Stimulated activated naive CD4-positive, alpha-beta T cell (primary cell): ENCODE results near the gene EXOC2.

Source experiments
- DNase-seq, 6 experiments: peaks; one replicate each; lab custom pipeline; 2025; lab: John Stamatoyannopoulos, UW

Gene EXOC2

DNA sequence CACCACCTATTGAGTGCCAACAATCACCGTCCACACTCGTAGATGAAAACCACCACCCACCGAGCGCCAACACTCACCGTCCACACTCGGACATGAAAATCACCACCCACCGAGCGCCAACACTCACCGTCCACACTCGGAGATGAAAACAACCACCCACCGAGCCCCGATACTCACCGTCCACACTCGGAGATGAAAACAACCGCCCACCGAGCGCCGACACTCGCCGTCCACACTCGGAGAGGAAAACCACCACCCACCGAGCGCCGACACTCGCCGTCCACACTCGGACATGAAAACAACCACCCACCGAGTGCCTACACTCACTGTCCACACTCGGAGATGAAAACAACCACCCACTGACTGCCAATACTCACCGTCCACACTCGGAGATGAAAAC is 172.1 kb downstream of the EXOC2 start:
- DNase-seq, result no peak

DNA sequence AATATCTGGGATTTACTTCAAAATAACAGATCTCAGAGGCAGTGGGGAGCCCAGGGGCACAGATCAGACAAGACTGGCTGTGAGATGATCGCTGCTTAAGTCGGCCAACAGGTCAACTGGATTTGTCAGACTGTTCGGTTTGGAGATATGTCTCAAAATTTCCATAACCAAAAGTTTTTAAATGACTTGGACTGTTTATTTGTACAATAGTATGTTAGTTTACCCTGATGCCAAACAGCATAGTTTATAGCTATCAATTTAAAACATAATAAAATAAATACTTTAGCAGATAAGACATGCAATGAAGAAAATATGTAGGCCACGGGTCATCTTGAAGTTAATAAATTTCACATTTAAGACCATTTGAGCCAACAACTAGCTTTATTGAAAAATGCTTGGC is 174.7 kb downstream of the EXOC2 start:
- no peak for DNase-seq

DNA sequence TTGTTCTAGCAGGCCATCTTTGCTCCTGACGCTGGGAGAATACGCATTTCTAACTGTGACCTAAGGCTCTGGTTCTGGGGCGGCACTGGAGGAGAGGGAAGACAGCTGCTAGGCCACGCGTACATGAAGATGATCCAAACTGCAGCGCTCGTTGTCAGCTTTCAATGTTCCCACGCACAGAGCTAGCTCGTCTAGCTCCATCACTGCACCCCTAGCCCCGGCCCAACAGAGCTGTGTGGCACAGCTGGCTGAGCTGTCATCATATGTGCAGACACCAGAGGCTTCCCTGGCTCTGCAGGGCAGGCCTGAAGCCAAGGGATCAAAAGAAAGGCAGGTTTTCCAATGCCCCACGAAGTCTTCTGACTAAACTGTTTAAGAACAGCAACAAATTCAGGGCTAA is 176.7 kb downstream of the EXOC2 start:
- no peak for DNase-seq

DNA sequence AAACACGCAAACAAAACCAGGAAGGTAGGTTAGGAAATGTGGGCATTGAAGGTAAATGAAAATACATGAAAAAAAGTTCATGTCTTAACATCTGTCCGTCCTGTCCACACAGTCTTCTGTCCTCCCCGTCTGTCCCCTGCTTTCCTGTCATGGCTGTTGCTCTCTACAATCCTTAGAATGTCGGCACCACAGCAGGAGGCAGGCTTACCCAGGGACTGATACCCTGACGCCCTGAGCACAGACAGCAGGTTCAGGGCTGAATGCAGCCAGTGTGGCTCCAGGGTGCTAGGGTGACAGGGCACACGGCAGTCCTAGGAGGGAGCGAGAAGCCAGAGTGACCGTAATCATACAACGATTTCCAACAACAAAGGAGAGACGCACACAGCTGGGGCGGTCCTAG is 177.7 kb downstream of the EXOC2 start:
- DNase-seq, result no peak

DNA sequence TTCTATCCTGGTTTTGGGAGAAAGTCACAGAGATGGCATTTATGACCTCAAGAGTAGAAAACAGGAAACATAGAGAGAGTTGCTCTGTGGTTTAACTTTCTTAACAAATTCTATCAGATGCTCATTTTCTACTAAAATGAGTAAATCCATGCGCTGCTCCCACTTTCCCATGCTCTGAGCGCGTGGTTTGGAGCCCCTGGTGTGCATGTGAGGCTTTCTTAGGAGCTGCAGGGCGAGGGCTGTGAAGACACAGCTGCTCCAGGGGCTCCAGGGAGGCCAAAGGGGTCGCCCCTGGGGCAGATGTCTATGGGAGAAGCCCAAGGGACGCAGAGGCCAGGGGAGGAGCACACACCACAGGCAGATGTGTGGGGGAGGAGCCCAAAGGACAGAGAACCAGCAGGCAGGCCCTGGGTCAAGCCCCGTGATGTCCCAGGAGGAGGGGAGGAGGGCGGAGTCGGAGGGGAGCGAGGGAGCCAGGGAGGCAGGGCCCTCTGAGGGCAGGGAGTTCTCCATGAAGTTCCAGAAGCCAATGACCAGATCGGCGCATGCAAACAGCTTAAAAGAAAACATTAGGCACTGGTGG is 178.5 kb downstream of the EXOC2 start:
- DNase-seq, result no peak

DNA sequence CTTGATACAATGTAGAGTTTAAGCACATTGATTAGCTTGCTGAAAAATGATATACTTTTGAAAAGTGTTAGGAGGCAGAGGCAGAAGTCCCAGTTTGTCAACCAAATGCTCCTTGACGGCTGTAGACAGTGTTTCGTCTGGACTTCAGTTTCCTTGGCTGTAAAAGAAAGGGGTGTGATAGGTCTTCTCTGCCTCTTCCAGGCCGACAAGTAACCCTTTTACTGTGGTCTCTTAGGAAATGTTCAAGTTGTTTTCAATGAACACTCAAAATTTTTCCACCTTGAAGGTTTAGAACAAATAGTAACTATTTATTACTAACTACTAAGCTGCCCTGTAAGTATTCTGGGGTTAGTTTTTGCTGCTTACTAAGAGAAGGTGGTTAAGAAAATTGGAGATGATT is 179.0 kb downstream of the EXOC2 start:
- DNase-seq, result no peak

DNA sequence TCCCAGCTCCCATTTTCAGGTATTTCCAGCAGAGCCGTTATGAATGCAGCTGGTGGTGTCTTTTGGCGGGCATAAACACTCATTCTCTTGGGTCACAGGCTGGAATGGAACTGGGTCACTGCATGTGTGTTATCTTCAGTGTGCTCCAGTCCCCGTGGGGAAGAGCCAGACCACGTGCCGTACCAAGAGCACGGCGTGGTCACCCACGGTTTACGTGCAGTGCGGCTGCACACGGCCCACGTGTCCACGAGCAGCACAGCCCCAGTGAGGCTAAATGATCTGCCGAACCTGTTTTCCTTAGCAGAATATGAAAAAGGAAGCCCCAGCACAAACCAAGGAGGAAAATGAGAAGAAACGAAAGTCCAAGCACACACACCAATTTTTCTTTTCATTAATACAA is 179.9 kb downstream of the EXOC2 start:
- DNase-seq, result no peak

DNA sequence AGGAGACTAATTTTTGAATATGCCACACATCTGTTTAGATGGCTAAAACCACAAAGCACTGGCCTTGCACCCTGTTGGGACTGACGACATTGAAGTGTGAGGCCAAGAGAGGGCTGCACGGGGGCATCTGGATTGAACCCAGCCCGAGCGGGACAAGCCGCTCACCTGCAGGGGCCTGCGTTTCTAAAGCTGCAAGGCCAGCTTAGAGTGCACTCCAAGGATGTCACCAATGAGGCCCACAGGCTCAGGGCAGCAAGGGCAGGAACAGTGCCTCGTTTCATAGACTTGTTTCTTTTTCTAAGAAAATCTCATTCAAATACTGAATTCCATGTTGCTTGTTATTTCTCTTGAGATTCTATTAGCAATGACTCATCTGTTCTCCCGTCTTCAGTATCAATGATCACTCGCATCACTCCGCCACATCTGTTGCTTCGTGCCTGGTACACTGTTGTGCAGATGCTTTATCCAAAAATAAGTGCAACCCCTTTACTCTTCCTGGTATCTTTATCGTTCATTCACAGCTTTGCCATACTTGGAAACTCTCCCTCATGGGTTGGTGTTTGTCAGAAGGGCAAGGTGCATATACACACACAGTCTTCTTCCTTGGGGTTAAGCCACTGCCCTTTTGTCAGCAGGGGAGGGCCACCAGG is 181.3 kb downstream of the EXOC2 start:
- no peak for DNase-seq

DNA sequence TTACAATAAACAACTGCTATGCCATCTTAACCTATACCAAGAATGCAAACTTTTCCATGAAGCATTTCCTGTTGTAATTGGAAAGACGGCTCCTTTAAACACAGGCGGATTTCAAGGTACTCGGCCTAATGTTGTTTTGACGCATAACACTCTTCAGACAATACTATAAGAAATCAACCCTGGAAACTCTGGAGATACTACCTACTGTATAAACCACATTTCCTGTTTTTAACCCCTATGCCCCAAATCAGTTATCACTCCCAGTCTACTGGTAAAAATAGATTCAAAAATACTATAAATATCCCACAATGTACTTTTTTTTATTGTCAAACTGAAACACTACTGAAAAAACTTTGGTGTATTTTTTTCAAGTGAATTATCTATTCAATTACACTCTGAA is 183.3 kb downstream of the EXOC2 start:
- peak in 1 of 6 experiments; percentile 4 for DNase-seq

DNA sequence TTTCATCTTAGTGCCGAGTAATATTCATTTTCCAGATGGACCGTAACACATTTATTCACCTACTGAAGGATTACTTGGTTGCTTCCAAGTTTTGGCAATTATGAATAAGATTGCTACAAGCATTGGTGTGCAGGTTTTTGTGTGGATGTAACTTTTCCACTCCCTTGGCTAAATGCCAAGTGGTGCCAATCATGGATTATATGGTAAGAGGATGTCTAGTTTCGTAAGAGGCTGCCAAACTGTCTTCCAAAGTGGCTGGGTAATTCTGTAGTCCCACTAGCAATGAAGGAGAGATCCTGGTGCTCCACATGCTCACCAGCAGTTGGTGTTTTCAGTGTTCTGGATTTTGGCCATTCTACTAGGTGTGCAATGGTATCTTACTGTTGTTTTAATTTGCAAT is 184.3 kb downstream of the EXOC2 start:
- no peak for DNase-seq

DNA sequence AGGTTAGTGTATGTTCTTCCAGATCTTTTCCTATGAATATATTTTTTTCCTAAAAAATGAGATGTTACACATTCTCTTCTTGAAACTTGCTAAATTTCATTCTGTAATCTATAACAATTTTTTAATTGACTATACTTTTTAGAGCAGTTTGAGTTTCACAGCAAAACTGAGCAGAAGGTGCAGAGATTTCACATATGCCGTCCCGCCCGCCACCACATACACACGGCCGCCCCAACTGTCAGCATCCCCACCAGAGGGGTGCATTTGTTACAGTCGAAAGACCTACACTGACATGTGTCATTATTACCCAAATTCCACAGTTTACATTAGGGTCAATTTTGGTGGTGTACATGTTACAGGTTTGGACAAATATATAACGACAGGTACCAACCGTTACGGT is 184.9 kb downstream of the EXOC2 start:
- no peak for DNase-seq

DNA sequence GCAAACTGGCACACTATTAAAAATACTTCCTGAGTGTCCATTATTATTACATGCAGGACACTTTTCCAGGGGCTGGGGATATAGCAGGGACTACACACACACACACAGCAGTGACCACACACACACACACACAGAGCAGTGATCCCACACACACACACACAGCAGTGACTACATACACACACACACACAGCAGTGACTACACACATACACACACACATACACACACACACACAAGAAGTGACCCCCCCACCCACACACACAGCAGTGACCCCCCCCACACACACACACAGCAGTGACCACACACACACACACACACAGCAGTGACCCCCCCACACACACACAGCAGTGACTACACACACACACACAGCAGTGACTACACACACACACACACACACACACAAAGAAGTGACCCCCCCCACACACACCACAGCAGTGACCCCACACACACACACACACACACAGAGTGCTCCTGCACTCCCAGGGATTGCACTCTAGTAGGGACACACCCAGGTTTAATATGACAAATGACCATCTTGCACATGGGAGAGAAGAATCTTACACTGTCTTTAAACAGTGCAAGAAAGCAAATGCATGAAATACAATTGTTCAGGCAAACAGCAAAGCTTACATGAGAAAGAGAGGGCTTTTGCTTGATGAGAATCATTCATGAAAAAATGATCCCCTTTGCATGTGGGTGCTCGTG is 185.9 kb downstream of the EXOC2 start:
- no peak for DNase-seq

DNA sequence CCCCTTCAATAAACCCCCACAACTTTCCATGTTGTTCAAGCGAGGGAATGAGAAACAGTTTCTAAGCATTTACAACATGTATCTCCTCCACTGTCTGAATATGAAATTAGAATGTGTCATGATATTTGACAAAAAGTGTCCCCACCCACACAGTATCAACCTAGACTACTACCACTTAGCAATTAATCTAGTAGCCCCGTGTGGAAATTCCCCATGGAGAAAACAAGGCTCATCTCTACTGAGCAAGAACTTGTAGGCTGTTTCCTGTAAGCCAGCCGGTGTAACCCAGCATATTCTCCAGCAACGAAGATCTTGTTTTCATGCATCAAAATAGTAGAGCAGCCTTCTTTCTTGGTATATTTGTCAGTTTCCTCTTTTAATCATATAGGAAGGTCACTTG is 186.4 kb downstream of the EXOC2 start:
- DNase-seq, result peak in 1 of 6 experiments; percentile 7

DNA sequence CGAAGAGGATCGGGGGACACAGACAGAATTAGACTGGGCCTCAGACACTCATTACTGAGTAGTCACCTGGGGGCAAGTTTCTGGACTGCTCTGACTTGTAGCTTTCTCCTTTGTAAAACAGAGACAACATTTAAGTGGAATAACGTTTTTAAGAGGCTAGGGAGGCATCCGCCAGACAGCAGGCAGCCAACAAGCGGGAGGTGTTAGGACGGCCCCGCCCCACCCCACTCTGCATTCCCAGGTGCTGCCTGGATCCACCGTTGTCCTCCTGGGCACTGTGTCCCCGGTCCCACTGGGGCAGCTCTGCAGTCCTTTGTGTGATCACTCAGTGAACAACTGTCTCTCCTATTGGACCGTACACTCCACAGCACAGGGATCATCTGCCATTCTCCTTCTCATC is 187.6 kb downstream of the EXOC2 start:
- no peak for DNase-seq

DNA sequence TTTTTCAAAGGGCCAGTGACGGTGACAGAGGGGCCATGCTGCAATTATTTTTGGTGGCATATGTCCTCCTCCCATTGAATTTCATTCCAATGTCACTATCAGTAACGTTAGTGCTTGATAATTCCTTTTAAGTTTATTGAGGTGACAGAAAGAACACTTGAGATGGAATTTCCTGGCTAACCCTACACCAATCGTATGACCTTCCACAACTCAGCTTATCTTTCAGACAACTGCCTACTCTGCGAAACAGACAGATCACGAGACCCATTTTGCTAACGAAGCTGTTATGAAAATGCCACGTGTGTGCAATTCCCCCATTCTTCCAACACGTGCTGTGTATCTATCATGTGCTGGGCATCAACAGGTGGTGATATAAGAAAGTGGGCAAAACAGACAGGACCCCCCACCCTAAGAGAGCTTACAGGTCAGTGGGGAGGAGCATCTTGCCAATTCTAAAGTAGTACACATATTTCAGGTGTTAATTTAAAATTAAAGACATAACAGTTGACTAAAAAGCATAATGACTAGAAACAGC is 188.4 kb downstream of the EXOC2 start:
- no peak for DNase-seq

DNA sequence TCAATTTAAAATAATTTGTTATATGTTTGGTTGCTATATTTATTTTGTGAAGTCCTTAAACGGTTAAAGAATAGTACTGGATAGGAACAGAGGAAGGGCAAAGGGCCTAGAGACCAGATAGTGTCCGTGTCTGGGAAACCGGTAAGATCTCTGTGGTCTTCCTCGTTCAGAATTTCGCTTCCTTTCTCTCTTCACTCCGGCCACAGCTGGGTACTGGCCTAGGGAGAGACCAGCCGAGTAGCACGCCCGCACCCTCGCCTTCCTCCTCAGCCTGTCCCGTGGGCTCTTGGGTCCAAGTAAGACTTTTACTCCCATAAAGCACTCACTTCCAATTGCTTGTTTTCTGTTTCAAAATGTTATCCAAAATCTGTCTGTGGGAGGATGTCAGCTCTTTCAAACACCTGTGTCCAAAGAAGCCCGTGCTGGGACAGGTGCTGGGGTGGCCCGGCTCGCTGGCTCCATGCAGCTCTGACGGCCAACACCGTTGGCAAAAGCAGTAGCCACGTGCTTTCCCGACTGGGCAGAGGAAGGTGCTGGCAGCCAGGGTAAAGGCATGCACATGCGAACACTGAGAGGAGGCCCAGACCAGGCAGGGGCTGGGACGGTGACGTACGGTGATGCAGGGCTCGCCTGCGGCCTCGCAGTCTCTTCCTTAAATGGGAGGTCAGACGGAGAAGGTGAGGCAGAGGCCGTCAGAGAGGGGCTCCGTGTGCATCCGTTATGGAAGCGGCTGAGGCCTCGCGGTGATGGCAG is 189.2 kb downstream of the EXOC2 start:
- DNase-seq, result no peak

DNA sequence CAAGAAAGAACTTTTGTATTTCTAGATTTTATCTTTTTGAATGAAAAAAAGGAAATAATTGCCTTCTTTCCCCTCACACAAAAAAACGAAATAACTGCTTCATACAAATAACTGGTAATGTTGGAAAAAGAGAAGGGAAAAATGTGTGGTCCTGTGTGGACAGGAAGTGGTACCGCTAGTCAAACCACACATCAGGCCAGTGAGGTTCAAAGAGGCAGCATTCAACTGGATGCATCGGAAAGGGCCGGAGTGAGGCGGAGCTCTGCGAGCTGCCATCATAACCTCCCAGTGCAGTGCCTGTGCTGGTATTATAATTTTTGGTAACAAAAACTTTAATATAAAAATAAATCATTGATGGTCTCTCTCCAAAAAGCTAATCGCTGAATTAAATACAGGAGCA is 190.2 kb downstream of the EXOC2 start:
- DNase-seq, result no peak

DNA sequence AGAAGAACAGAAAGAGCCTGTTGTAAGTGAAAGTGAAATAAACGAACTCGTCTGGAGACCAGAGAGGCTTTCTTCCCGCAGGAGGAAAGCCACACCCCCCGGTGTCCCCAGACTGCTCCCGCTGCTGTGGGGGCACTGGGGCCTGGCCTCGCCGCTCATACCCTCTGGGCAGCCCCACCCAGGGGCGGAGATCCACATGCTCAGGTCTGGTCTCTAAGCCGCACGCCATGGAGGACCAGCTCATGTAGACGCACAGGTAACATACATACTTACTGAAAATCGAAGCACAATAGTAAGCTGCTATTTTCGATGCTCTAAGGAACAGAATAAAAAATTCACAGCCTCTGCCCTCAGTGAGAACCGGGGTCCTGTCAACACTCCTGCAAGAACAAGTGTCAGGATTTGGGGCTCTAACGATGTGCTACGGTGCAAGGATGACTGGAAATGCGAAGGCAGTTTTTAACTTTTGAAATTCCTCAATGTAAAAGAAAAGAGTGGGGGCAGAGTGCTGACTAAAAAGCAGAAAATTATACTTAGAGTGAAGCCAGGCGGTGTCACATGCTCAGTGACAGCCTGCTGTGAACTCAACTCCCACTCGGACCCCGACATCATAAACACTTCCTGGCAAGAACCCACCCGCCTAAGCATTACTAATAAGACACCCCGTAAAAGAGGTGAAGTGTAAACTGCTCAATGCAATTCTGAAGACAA is 190.9 kb downstream of the EXOC2 start:
- DNase-seq, result peak in 3 of 6 experiments; percentile 10 to 43 (median 14)

DNA sequence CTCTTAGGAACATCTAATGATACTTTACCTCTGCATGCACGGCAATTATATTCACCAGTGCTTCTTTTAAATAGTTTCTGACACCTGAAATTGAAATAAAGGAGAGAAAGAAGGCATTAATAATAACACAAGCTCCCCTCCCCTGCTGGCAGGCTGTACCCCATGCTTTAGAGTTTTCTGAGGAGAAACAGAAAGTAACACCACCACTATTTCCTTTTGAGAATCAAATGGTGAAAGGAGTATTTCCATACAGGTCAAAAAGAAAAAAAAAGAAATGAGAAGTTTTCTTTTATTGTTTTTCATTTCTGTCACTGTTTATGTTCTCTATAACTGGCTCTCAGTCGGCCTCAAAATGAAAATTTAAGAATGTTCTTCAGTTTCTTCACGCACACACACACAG is 193.3 kb downstream of the EXOC2 start:
- no peak for DNase-seq

DNA sequence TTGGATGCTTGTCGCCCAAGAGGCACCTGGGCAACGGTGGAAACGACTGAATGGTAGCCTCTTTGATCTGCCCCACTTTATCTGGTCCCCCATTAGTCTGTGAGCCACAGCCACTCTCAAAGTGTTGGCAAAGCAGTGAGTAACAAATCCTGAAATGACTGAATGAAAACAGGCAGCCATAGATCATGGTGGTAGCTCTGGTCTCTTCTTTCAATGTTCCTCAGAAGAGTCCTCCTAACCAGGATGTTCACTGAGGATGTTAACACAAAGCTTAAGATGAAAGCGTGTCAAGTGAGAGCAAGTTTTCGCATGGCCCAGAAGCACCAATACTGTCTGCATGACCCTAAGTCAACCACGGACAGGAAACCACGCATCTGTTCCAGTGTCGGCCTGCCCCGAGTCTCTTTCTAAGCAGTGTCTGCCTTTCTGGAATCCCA is 194.1 kb downstream of the EXOC2 start:
- DNase-seq, result peak in 1 of 6 experiments; percentile 7

DNA sequence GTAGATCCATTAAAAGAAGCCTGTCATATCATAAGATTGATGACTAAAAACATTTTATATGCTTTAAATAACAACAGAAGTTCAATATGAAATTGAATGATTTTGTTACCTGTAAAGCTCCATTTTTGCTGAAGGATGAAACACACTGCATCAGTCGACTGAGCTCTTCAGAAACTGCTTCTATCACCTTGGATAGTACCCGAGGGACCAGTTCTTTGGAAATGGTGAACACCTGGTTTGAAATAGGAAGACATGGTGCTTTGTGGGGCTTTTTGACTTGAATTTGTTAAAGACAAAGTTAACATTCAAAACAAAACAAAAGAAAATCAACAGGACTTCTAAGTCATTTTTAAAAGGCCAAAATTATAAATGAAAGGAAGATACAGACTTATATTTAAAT is 195.7 kb downstream of the EXOC2 start:
- no peak for DNase-seq

DNA sequence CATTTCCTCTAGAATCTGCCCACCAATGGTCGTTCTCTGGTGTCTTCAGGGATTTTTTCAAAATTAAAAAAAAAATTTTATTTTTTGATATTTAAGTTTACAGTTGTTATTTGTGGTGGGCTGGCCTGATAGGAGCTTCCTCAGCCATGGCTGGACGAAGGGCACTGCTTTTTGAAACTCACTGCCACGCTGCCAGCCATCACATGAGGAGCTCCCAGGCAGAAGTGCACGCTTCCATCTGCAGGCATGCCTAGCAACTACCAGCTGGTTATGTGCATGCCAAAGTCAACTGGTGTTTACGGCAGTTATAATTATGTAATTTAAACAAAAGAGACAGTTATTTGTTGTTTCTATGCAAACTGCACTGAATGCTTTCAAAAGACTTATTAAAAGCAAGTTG is 196.3 kb downstream of the EXOC2 start:
- DNase-seq, result no peak
